ENCODE data around the gene PFDN2. TPM values are rescaled to one million over a fixed set of nuclear protein-coding genes. Genes with fewer than 3 reads are reported as not detected.
A peak's percentile ranks its signal among the peaks of the same experiment; 100 is the strongest.

Gene PFDN2
- total and polyA plus RNA-seq, 2 experiments from 2014 or later: 45.6 to 352 TPM

DNA sequence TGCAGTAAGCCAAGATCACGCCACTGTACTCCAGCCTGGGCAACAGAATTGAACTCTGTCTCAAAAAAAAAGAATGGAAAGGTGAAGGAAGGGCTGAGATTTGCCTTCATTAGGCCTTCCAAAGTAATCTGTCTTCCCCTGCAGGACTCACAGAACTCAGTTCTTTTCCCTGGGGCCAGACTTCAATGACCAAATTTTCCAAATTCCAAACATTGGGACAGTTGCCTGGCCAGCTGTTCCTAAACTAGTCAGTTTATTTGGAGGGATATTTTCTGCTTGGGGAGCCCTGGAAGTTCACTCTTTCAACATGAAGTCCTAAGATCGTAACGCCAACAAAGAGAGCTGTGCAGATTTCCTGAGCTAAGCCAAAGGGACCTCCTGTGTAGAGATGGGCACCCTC lies 20.0 kb upstream of the PFDN2 start (continued):
- TF ChIP-seq, protein P1, sequence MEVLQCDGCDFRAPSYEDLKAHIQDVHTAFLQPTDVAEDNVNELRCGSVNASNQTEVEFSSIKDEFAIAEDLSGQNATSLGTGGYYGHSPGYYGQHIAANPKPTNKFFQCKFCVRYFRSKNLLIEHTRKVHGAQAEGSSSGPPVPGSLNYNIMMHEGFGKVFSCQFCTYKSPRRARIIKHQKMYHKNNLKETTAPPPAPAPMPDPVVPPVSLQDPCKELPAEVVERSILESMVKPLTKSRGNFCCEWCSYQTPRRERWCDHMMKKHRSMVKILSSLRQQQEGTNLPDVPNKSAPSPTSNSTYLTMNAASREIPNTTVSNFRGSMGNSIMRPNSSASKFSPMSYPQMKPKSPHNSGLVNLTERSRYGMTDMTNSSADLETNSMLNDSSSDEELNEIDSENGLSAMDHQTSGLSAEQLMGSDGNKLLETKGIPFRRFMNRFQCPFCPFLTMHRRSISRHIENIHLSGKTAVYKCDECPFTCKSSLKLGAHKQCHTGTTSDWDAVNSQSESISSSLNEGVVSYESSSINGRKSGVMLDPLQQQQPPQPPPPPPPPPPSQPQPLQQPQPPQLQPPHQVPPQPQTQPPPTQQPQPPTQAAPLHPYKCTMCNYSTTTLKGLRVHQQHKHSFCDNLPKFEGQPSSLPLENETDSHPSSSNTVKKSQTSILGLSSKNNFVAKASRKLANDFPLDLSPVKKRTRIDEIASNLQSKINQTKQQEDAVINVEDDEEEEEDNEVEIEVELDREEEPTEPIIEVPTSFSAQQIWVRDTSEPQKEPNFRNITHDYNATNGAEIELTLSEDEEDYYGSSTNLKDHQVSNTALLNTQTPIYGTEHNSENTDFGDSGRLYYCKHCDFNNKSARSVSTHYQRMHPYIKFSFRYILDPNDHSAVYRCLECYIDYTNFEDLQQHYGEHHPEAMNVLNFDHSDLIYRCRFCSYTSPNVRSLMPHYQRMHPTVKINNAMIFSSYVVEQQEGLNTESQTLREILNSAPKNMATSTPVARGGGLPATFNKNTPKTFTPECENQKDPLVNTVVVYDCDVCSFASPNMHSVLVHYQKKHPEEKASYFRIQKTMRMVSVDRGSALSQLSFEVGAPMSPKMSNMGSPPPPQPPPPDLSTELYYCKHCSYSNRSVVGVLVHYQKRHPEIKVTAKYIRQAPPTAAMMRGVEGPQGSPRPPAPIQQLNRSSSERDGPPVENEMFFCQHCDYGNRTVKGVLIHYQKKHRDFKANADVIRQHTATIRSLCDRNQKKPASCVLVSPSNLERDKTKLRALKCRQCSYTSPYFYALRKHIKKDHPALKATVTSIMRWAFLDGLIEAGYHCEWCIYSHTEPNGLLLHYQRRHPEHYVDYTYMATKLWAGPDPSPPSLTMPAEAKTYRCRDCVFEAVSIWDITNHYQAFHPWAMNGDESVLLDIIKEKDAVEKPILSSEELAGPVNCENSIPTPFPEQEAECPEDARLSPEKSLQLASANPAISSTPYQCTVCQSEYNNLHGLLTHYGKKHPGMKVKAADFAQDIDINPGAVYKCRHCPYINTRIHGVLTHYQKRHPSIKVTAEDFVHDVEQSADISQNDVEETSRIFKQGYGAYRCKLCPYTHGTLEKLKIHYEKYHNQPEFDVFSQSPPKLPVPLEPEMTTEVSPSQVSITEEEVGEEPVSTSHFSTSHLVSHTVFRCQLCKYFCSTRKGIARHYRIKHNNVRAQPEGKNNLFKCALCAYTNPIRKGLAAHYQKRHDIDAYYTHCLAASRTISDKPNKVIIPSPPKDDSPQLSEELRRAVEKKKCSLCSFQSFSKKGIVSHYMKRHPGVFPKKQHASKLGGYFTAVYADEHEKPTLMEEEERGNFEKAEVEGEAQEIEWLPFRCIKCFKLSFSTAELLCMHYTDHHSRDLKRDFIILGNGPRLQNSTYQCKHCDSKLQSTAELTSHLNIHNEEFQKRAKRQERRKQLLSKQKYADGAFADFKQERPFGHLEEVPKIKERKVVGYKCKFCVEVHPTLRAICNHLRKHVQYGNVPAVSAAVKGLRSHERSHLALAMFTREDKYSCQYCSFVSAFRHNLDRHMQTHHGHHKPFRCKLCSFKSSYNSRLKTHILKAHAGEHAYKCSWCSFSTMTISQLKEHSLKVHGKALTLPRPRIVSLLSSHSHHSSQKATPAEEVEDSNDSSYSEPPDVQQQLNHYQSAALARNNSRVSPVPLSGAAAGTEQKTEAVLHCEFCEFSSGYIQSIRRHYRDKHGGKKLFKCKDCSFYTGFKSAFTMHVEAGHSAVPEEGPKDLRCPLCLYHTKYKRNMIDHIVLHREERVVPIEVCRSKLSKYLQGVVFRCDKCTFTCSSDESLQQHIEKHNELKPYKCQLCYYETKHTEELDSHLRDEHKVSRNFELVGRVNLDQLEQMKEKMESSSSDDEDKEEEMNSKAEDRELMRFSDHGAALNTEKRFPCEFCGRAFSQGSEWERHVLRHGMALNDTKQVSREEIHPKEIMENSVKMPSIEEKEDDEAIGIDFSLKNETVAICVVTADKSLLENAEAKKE (CRISPR knock-in tag; IDR thresholded peaks at IDR 0.05): no peak
- no peak for TF ChIP-seq POLR2AphosphoS5 (IDR thresholded peaks at IDR 0.05; ENCODE audit: low read depth)

DNA sequence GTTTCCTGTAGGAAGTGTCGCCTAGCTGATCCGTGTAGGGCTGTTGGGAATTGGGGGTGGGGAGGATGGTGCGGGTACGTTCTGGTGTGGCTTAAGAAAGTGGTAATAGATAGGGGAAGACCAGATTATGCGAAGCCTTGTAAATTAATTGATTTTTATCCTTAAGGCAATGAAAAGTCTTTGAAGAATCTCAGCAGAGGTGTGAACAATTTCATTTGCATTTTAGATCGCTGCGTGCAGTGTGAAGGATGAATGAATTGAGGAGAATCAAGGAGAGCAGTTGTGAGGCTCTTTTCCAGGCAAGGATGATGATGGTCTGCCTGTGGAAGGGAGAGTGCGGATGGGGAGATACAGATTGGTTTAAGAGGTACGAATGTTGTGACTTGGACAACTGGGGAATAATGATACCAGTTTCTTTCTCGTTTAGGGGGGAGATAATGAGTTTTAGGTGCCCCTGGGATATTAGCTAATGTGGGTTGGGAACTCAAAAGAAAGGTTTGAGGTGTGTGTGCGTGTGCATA lies 15.4 kb upstream of the PFDN2 start:
- peaks cover 11% of the 10 kb centered on the region for H3K36me3 ChIP-seq (ENCODE audit: insufficient read depth)
- peak; percentile 24 for ATAC-seq
- Mint-ChIP-seq H3K4me3 (no peak overlapping the region), H3K27ac (no peak overlapping the region), H3K4me1 (peaks cover 23% of the 10 kb centered on the region), H3K36me3 (ENCODE audit: low read depth) (peaks cover 9% of the 10 kb centered on the region), H3K9me3 (no peaks in the 10 kb centered on the region), H3K27me3 (ENCODE audit: insufficient read depth, low read depth, poor library complexity) (peaks cover 3% of the 10 kb centered on the region)
- H3K4me1 ChIP-seq (ENCODE audit: insufficient read depth): peaks cover 29% of the 10 kb centered on the region
- H4K20me1 ChIP-seq (replicated peaks; ENCODE audit: insufficient read depth): no peaks in the 10 kb centered on the region; the same call in none of the 2 replicates
- peak overlapping the region; percentile 77 for H3K4me3 ChIP-seq
- H3K4me2 ChIP-seq: peak overlapping the region; percentile 87
- 0 out of 2 replicates have a peak overlapping the region, but pooled peaks have one; percentile 4 for H2AFZ ChIP-seq
- H3K79me2 ChIP-seq (replicated peaks; ENCODE audit: insufficient read depth): peaks cover 62% of the 10 kb centered on the region
- peaks cover 19% of the 10 kb centered on the region for H3F3A ChIP-seq (replicated peaks; ENCODE audit: low read depth)
- peak; percentile 30 for DNase-seq (ENCODE audit: low spot score)
- peak overlapping the region; percentile 97 for H3K27ac ChIP-seq (ENCODE audit: low read depth)
- no peaks in the 10 kb centered on the region; the same call in 1 of the 2 replicates for H3K9me2 ChIP-seq (ENCODE audit: insufficient read depth)
- H3K27me3 ChIP-seq (ENCODE audit: insufficient read depth): no peaks in the 10 kb centered on the region
- TF ChIP-seq EZH2 (IDR thresholded peaks at IDR 0.05; ENCODE audit: low read depth, unreplicated experiment) (no peak), ZNF114 (CRISPR knock-in tag; IDR thresholded peaks at IDR 0.05) (no peak), EZH2phosphoT487 (IDR thresholded peaks at IDR 0.05; ENCODE audit: unreplicated experiment) (no peak), NANOG (IDR thresholded peaks at IDR 0.05; ENCODE audit: borderline replicate concordance) (no peak)
- TF ChIP-seq, protein P2, sequence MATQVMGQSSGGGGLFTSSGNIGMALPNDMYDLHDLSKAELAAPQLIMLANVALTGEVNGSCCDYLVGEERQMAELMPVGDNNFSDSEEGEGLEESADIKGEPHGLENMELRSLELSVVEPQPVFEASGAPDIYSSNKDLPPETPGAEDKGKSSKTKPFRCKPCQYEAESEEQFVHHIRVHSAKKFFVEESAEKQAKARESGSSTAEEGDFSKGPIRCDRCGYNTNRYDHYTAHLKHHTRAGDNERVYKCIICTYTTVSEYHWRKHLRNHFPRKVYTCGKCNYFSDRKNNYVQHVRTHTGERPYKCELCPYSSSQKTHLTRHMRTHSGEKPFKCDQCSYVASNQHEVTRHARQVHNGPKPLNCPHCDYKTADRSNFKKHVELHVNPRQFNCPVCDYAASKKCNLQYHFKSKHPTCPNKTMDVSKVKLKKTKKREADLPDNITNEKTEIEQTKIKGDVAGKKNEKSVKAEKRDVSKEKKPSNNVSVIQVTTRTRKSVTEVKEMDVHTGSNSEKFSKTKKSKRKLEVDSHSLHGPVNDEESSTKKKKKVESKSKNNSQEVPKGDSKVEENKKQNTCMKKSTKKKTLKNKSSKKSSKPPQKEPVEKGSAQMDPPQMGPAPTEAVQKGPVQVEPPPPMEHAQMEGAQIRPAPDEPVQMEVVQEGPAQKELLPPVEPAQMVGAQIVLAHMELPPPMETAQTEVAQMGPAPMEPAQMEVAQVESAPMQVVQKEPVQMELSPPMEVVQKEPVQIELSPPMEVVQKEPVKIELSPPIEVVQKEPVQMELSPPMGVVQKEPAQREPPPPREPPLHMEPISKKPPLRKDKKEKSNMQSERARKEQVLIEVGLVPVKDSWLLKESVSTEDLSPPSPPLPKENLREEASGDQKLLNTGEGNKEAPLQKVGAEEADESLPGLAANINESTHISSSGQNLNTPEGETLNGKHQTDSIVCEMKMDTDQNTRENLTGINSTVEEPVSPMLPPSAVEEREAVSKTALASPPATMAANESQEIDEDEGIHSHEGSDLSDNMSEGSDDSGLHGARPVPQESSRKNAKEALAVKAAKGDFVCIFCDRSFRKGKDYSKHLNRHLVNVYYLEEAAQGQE (IDR thresholded peaks at IDR 0.05; ENCODE audit: unreplicated experiment): no peak
- TF ChIP-seq, protein P3, sequence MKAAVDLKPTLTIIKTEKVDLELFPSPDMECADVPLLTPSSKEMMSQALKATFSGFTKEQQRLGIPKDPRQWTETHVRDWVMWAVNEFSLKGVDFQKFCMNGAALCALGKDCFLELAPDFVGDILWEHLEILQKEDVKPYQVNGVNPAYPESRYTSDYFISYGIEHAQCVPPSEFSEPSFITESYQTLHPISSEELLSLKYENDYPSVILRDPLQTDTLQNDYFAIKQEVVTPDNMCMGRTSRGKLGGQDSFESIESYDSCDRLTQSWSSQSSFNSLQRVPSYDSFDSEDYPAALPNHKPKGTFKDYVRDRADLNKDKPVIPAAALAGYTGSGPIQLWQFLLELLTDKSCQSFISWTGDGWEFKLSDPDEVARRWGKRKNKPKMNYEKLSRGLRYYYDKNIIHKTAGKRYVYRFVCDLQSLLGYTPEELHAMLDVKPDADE (IDR thresholded peaks at IDR 0.05): no peak
